A549 (cell line): ENCODE measurements around the gene SRRT. TPM values are rescaled to one million over a fixed set of nuclear protein-coding genes. Genes with fewer than 3 reads are reported as not detected.

ENCODE experiments used
- ATAC-seq, 2 experiments: fragments of 200-7000 bp in 1 of 2; fragments of >200 bp in 1 of 2; cut with Nextera tagmentation in 1 of 2; cut with Tn5 transposase in 1 of 2; 3 replicates each; pipeline versions ENCODE4 v1.8.0 to v1.9.1; 2018 to 2020; ENCODE audit warnings: mild to moderate bottlenecking in 1 of 2, moderate library complexity in 1 of 2
- CTCF ChIA-PET: fragments of 300-600 bp; sonication (Branson Sonifier 250); formaldehyde crosslinking; extraction: SDS; loops from one replicate; lab custom pipeline; 2021; ENCODE audit warnings: antibody characterized with exemption, inconsistent platforms; lab: Yijun Ruan, JAX
- POLR2A ChIA-PET: fragments of 350-600 bp; formaldehyde crosslinking; extraction: SDS; loops from one replicate; lab custom pipeline; 2021; ENCODE audit warnings: antibody characterized with exemption, inconsistent platforms; lab: Yijun Ruan, JAX
- DNase-seq, 2 experiments: peaks; one replicate each; pipeline versions ENCODE4 v3.0.0 to v3.0.0-alpha.2; 2011 to 2016; ENCODE audit warnings: low read depth in 1 of 2, low spot score in 1 of 2
- FAIRE-seq: peaks from 2 replicates; lab custom pipeline; 2011; peaks lifted over from hg19 to GRCh38; lab: Jason Lieb, UNC
- H3K27ac ChIP-seq, 2 experiments: fragments of >200 bp; sonication (Bioruptor Twin); formaldehyde crosslinking; 3 replicates each; pipeline ENCODE4 v1.5.1; 2016 to 2017
- H3K4me1 ChIP-seq: fragments of >200 bp; sonication (Bioruptor Twin); formaldehyde crosslinking; 3 replicates; pipeline ENCODE4 v1.6.1; 2016
- H3K4me2 ChIP-seq: fragments of >200 bp; sonication (Bioruptor Twin); formaldehyde crosslinking; 3 replicates; pipeline ENCODE4 v1.6.1; 2016
- H3K4me3 ChIP-seq: fragments of >200 bp; sonication (Bioruptor Twin); formaldehyde crosslinking; 3 replicates; pipeline ENCODE4 v1.5.1; 2016
- H3K9me3 ChIP-seq: fragments of >200 bp; sonication (Bioruptor Twin); formaldehyde crosslinking; 3 replicates; pipeline ENCODE4 v1.6.1; 2016
- BCL3 ChIP-seq: fragments of >200 bp; sonication (Bioruptor Twin); formaldehyde crosslinking; IDR thresholded peaks from 3 replicates; pipeline ENCODE4 v1.6.1; 2016
- CBX2 ChIP-seq: fragments of 200-600 bp; sonication (generic); IDR thresholded peaks from 2 replicates; pipeline ENCODE4 v1.6.1; 2016; ENCODE audit warnings: low read depth, mild to moderate bottlenecking, borderline replicate concordance
- CHD2 ChIP-seq: fragments of 150-350 bp; IDR thresholded peaks from 2 replicates; pipeline ENCODE4 v1.6.1; 2014; ENCODE audit warnings: low read length; ENCODE audit not compliant: partially characterized antibody
- CTCF ChIP-seq: fragments of >200 bp; sonication (Bioruptor Twin); formaldehyde crosslinking; IDR thresholded peaks from 3 replicates; pipeline ENCODE4 v1.5.1; 2016
- ELK1 ChIP-seq: fragments of 150-350 bp; IDR thresholded peaks from 2 replicates; pipeline ENCODE4 v1.6.1; 2014; ENCODE audit warnings: low read depth, mild to moderate bottlenecking, low read length
- EP300 ChIP-seq, 2 experiments: fragments of >200 bp; sonication (Bioruptor Twin); formaldehyde crosslinking; IDR thresholded peaks; 2 replicates in 1 of 2; 3 replicates in 1 of 2; pipeline ENCODE4 v1.6.1; 2016 to 2017
- ESRRA ChIP-seq: fragments of 150-350 bp; IDR thresholded peaks from 2 replicates; pipeline ENCODE4 v1.6.1; 2014; ENCODE audit warnings: mild to moderate bottlenecking, low read length, borderline replicate concordance
- FOSB ChIP-seq: fragments of 250-450 bp; sonication (Bioruptor Pico); IDR thresholded peaks from 2 replicates; pipeline ENCODE4 v1.5.0; 2020; ENCODE audit warnings: mild to moderate bottlenecking, moderate library complexity
- FOXS1 ChIP-seq: fragments of 250-450 bp; sonication (Bioruptor Pico); IDR thresholded peaks from 2 replicates; pipeline ENCODE4 v1.5.0; 2020; ENCODE audit warnings: mild to moderate bottlenecking, moderate library complexity
- HES2 ChIP-seq: fragments of >200 bp; sonication (Bioruptor Twin); formaldehyde crosslinking; IDR thresholded peaks from 2 replicates; pipeline ENCODE4 v1.6.1; 2016
- HEYL ChIP-seq: fragments of 250-450 bp; sonication (Bioruptor Pico); IDR thresholded peaks from 2 replicates; pipeline ENCODE4 v1.8.0; 2021; ENCODE audit warnings: mild to moderate bottlenecking, moderate library complexity
- HOXB13 ChIP-seq: fragments of 250-450 bp; sonication (Bioruptor Pico); IDR thresholded peaks from 2 replicates; pipeline ENCODE4 v1.5.0; 2020; ENCODE audit warnings: low read depth, mild to moderate bottlenecking, moderate library complexity
- HOXB5 ChIP-seq: fragments of 250-450 bp; sonication (Bioruptor Pico); IDR thresholded peaks from 2 replicates; pipeline ENCODE4 v1.5.0; 2020; ENCODE audit warnings: mild to moderate bottlenecking, moderate library complexity
- KDM1A ChIP-seq: fragments of 200-600 bp; sonication (generic); IDR thresholded peaks from 2 replicates; pipeline ENCODE4 v1.6.1; 2016; ENCODE audit warnings: low read depth, mild to moderate bottlenecking
- KDM5A ChIP-seq: fragments of 200-600 bp; sonication (generic); IDR thresholded peaks from 2 replicates; pipeline ENCODE4 v1.6.1; 2016; ENCODE audit warnings: antibody characterized with exemption, mild to moderate bottlenecking
- MYC ChIP-seq: IDR thresholded peaks from 2 replicates; pipeline ENCODE4 v1.6.1; 2012; ENCODE audit warnings: mild to moderate bottlenecking, inconsistent platforms, low read length, improper control_type of control experiment, borderline replicate concordance
- NFE2L2 ChIP-seq: fragments of 150-350 bp; conservative IDR thresholded peaks from 2 replicates; pipeline ENCODE4 v1.6.1; 2014; ENCODE audit warnings: low read length
- NPAS2 ChIP-seq: fragments of 250-450 bp; sonication (Bioruptor Pico); IDR thresholded peaks from 2 replicates; pipeline ENCODE4 v1.8.0; 2022; ENCODE audit warnings: mild to moderate bottlenecking, moderate library complexity, borderline replicate concordance
- NR3C1 ChIP-seq: fragments of >200 bp; sonication (Bioruptor Twin); formaldehyde crosslinking; IDR thresholded peaks from 3 replicates; pipeline ENCODE4 v1.6.1; 2017
- PBX3 ChIP-seq: IDR thresholded peaks from 2 replicates; pipeline ENCODE4 v1.6.1; 2012
- PHF8 ChIP-seq: fragments of 200-600 bp; sonication (generic); IDR thresholded peaks from 2 replicates; pipeline ENCODE4 v1.6.1; 2016; ENCODE audit warnings: low read depth, mild to moderate bottlenecking, antibody characterized with exemption, moderate library complexity, borderline replicate concordance
- RARB ChIP-seq: fragments of 250-450 bp; sonication (Bioruptor Pico); IDR thresholded peaks from 2 replicates; pipeline ENCODE4 v1.8.0; 2021; ENCODE audit warnings: mild to moderate bottlenecking, moderate library complexity
- REST ChIP-seq: fragments of 200-600 bp; sonication (generic); IDR thresholded peaks from 2 replicates; pipeline ENCODE4 v1.6.1; 2016; ENCODE audit warnings: antibody characterized with exemption, mild to moderate bottlenecking, moderate library complexity
- SMC3 ChIP-seq: fragments of >200 bp; sonication (Bioruptor Twin); formaldehyde crosslinking; IDR thresholded peaks from 3 replicates; pipeline ENCODE4 v1.6.1; 2018; ENCODE audit warnings: inconsistent platforms
- TFCP2L1 ChIP-seq: fragments of 250-450 bp; sonication (Bioruptor Pico); IDR thresholded peaks from 2 replicates; pipeline ENCODE4 v1.5.0; 2021; ENCODE audit warnings: mild to moderate bottlenecking
- TP53 ChIP-seq: fragments of 250-450 bp; sonication (Bioruptor Pico); IDR thresholded peaks from 2 replicates; pipeline ENCODE4 v1.5.0; 2021; ENCODE audit warnings: mild to moderate bottlenecking, moderate library complexity
- WGBS: methylation state at CpG from one replicate; pipeline ENCODE4 v1.1.6; 2017; ENCODE audit errors: missing lambda C conversion rate; 5-methylcytosine and 5-hydroxymethylcytosine counted together
- polyA plus RNA-seq, 4 experiments: library from polyadenylated mRNA; depleted of rRNA in 3 of 4; stranded (reverse); fragments of >200 nt; fragmentation: RNase III in 1 of 4; extraction: RNeasy Plus Mini Kit Qiagen cat#74134 plus additional on column Dnase treatment in 1 of 4; gene quantifications; 2 replicates in 3 of 4; 3 replicates in 1 of 4; pipeline ENCODE4 v1.2.3, GENCODE V29; 2011 to 2017

SRRT gene
- polyA plus RNA-seq, 2 of the 4 experiments (the other 2 are of a cell fraction) = 49.9 to 194 TPM

- FAIRE-seq (no peak), DNase-seq (no peak), ATAC-seq (no peak)
- peaks cover 3% of the 10 kb centered on the region for H3K4me1 ChIP-seq
- 90% methylated on average over 15 of the region's 18 CpGs for WGBS
- no peak overlapping the region for H3K27ac ChIP-seq
- POLR2A ChIA-PET = no interaction called here
- no peak overlapping the region for H3K4me2 ChIP-seq
- H3K4me3 ChIP-seq = no peak overlapping the region
- TF ChIP-seq ESRRA = no peak
- TF ChIP-seq CTCF = no peak
- TF ChIP-seq KDM5A = no peak
- no peak for TF ChIP-seq FOSB (CRISPR knock-in tag)
- TF ChIP-seq SMC3 = no peak
- TF ChIP-seq ELK1 = no peak
- no peak for TF ChIP-seq EP300 (IDR thresholded peaks at IDR 0.05)
- no peak for TF ChIP-seq FOXS1 (CRISPR knock-in tag)
- no peak for TF ChIP-seq RARB
- no peak for TF ChIP-seq KDM1A
- no peak for TF ChIP-seq CBX2
- TF ChIP-seq PHF8 = no peak
- TF ChIP-seq CHD2 = no peak
- no peak for TF ChIP-seq BCL3
- TF ChIP-seq NR3C1 = no peak
- TF ChIP-seq NPAS2 = no peak
- TF ChIP-seq PBX3 = no peak
- TF ChIP-seq HOXB5 (CRISPR knock-in tag) = no peak
- TF ChIP-seq TP53 (CRISPR knock-in tag) = no peak
- TF ChIP-seq MYC = no peak
- no peaks in the 10 kb centered on the region for H3K9me3 ChIP-seq
- CTCF ChIA-PET = interaction anchor here (0.7 to 5.3 kb wide), 4 partner anchors 9 to 169 kb away, joined by 3 to 44 read pairs (median 4); partner anchors contain the start of gene SLC12A9
These were observed 13.9 kb upstream of the SRRT start for GRCh38 chr7:100860702-100861615.

- POLR2A ChIA-PET = interaction anchor here (0.6 to 0.7 kb wide), 2 partner anchors 13 to 28 kb away, joined by 3 to 4 read pairs; partner anchors contain the start of genes SRRT and UFSP1
These were observed 13.3 kb upstream of the SRRT start for GRCh38 chr7:100861616-100861985.

More at GRCh38 chr7:100861616-100861985, 13.3 kb upstream of the SRRT start:
- H3K4me2 ChIP-seq = no peak overlapping the region
- ATAC-seq = no peak
- no peak for TF ChIP-seq HOXB13 (CRISPR knock-in tag)
- TF ChIP-seq RARB = no peak
- no peak for TF ChIP-seq NFE2L2
- TF ChIP-seq PHF8 = no peak
- TF ChIP-seq HES2 = no peak
- TF ChIP-seq HEYL (CRISPR knock-in tag) = no peak
- TF ChIP-seq TFCP2L1 (CRISPR knock-in tag) = no peak
- no peak for TF ChIP-seq NPAS2
- TF ChIP-seq FOXS1 (CRISPR knock-in tag) = no peak
- TF ChIP-seq REST = no peak
- TF ChIP-seq, all 56 proteins: peak for 0
- CTCF ChIA-PET = interaction anchor here (0.7 to 5.3 kb wide), 5 partner anchors 10 to 297 kb away, joined by 3 to 44 read pairs (median 4); partner anchors contain the start of gene SLC12A9
- Histone ChIP-seq H3K4me3 (no peak overlapping the region), H3K27ac (no peak overlapping the region), H3K4me1 (peaks cover 9% of the 10 kb centered on the region), H3K9me3 (no peaks in the 10 kb centered on the region)
- WGBS = 93% methylated on average over 14 of the region's 14 CpGs
- DNase-seq (no peak), FAIRE-seq (no peak)
